GM10847 (cell line): ENCODE results near the gene CDH4.

Experiments
- POLR2A ChIP-seq: IDR thresholded peaks from 2 replicates; pipeline ENCODE4 v1.6.1; 2011; ENCODE audit not compliant: insufficient read length; ENCODE audit errors: extremely low read depth

Gene CDH4

GRCh38 chr20:61288331-61288784 lies 36.3 kb downstream of the CDH4 start:
- no peak for TF ChIP-seq POLR2A

DNA sequence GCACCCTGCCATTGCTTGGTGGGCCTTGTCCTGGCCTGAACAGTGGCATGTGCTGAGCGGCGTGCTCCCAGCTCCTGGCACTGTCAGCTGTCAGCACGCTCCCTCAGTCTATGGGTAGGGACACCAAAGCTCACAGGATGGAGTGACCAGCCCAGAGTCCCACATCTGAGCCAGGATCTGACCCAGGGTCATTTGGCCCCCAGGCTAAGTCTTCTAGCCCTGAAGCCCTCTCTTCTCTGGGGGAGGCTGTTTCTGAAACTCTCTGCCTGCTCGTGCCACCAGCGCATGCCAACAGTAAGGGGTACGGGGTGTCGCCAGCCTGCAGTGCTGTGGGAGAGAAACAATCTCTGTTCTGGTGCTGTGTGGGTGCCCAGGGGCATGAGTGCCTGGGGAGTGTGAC lies 37.1 kb downstream of the CDH4 start:
- TF ChIP-seq POLR2A = no peak

DNA sequence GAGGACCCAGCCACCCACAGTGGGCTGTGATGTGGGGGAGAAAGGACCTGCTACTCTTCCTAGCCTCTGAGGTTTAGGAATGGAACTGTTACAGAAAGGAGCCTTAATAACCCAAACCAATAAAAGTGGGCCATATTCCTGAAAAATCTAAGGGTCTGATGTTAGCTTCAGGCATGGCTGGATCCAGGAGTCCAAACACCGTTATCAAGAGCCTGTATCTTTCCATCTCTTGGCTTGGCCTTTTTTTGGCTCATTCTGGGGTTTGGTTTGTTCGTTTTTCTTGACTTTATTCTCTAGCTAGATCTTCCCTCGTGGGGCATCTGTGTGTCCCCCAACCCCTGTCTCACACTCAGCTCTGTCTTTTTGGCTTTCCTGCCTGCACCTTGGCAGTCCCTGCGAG lies 38.7 kb downstream of the CDH4 start:
- no peak for TF ChIP-seq POLR2A

GRCh38 chr20:61291166-61291829 lies 39.2 kb downstream of the CDH4 start:
- TF ChIP-seq POLR2A = no peak

GRCh38 chr20:61292391-61292790 lies 40.3 kb downstream of the CDH4 start:
- TF ChIP-seq POLR2A = no peak

DNA sequence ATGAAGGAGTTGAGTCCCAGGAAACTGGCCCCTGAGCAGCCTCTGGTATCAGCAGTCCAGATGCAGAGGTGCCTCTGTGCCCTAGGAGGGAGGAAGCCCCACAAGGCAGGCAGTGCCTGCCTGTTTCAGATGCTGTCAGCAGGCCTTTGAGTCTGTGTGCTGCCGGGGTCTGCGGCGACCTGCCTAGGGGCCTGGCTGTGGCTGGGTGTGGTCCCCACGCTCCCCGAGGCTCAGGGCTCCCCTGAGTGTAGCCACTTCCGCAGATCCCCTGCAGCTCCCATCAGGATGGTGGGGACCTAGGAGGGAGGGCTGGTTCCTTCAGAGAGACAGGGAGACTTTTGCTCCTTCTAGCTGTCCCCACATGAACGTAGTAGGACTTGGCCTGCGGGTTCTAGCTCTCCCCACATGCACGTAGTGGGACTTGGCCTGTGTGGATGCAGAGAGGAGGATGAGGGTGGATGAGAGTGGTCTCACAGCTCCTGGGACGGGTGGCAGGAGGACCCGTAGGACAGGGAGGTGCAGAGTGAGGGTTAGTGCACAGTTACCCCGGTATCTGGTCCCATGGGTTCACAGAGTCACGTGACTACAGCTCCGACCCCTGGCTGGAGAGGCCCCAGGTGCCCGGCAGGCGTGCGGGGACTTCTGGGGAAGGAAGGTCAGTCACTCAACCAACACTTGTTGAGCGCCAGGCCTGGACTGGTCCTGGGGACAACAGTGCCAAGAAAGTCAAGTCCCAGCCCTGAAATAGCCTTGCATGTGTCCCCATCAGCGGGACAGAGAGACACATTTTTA lies 41.0 kb downstream of the CDH4 start:
- no peak for TF ChIP-seq POLR2A

GRCh38 chr20:61293951-61294350 lies 41.9 kb downstream of the CDH4 start:
- TF ChIP-seq POLR2A = no peak

GRCh38 chr20:61295249-61295648 lies 43.2 kb downstream of the CDH4 start:
- TF ChIP-seq POLR2A = no peak

GRCh38 chr20:61295682-61296628 lies 43.9 kb downstream of the CDH4 start:
- TF ChIP-seq POLR2A = no peak

GRCh38 chr20:61296629-61297019 lies 44.6 kb downstream of the CDH4 start:
- no peak for TF ChIP-seq POLR2A

- no peak for TF ChIP-seq POLR2A
Measured at GRCh38 chr20:61297491-61297890, 45.4 kb downstream of the CDH4 start.

- no peak for TF ChIP-seq POLR2A
Measured at GRCh38 chr20:61297986-61298385, 45.9 kb downstream of the CDH4 start.

DNA sequence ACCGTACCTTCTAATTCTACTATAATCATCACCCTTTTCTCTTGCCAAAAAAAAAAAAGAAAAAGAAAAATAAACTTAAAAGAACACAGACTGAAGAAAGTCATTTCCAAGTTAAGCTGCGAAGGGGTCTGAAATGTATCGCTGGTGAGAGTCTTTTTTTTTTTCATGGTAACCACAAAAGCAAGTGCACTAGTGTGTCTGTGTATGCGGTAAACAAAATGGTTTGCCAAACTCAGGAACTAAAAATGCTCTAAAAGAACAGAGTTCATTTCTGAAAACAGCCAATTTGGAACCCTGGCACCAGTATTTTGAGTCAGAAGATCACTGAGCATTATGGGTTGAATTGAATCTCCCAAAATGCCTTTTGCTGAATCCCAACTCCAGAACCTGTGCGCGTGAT lies 46.6 kb downstream of the CDH4 start:
- TF ChIP-seq POLR2A = no peak

DNA sequence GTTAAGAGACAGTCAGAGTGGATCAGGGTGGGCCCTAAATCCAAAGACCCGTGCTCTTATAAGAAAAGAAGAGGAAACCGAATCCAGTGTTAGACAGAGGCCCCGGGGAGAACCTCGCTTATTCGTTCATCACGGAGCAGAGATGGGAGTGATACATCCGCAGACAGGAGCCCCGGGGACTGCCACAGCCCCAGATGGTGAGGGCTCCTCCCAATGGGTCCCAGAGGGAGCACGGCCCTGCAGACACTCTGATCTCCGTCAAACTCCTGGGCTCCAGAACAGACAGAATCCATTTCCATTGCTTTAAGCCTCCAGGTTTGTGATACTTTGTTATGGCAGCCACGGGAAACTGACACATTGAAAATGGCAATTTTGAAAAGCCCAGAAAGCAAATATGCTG lies 47.0 kb downstream of the CDH4 start:
- TF ChIP-seq POLR2A = no peak

DNA sequence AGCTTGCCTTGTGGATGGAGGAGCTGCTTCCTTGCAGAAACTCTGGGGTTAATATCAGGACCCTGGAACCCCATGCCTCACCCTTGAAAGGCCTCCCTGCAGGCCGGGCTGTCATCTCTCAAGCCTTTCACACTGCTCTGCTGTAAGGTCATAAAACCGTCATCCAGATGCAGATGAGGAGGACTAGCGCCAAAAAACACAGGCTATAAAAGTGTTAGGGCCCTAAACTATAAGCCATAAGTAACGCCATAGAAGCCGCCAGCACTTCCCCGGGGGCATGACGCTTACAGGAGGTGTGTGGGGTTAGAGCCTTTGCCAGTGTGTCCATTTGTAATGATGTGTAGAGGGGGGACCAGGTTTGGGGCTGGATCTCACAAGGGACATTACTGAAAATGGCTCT lies 47.6 kb downstream of the CDH4 start:
- TF ChIP-seq POLR2A = no peak
